Neural progenitor cell (in vitro differentiated cells): ENCODE data around the gene FBLN2. TPM values are rescaled to one million over a fixed set of nuclear protein-coding genes. Genes with fewer than 3 reads are reported as not detected.
A peak's percentile ranks its signal among the peaks of the same experiment; 100 is the strongest.

Experiments used
- DNase-seq: peaks from one replicate; pipeline ENCODE4 v3.0.0-alpha.2; 2016; ENCODE audit warnings: low spot score
- H2AFZ ChIP-seq: fragments of 200-600 bp; sonication (generic); replicated peaks from 2 replicates; pipeline ENCODE4 v1.6.1; 2016; ENCODE audit warnings: antibody characterized with exemption
- H3F3A ChIP-seq: fragments of 200-600 bp; sonication (generic); 2 replicates; pipeline ENCODE4 v1.6.1; 2016; ENCODE audit warnings: antibody characterized with exemption, low read depth
- H3K27ac ChIP-seq: fragments of 200-600 bp; sonication (generic); 2 replicates; pipeline ENCODE4 v1.5.1; 2016; ENCODE audit warnings: mild to moderate bottlenecking
- H3K27me3 ChIP-seq: fragments of 200-600 bp; sonication (generic); 2 replicates; pipeline ENCODE4 v1.6.1; 2016; ENCODE audit warnings: mild to moderate bottlenecking, moderate library complexity
- H3K36me3 ChIP-seq: fragments of 200-600 bp; sonication (generic); 2 replicates; pipeline ENCODE4 v1.5.1; 2016
- H3K4me1 ChIP-seq: fragments of 200-600 bp; sonication (generic); 2 replicates; pipeline ENCODE4 v1.6.1; 2016; ENCODE audit warnings: mixed run types
- H3K4me2 ChIP-seq: fragments of 200-600 bp; sonication (generic); 2 replicates; pipeline ENCODE4 v1.6.1; 2016
- H3K4me3 ChIP-seq: fragments of 200-600 bp; sonication (generic); 2 replicates; pipeline ENCODE4 v1.5.1; 2016
- H3K79me2 ChIP-seq: fragments of 200-600 bp; sonication (generic); 2 replicates; pipeline ENCODE4 v1.6.1; 2016; ENCODE audit warnings: low read depth
- H3K9ac ChIP-seq: fragments of 200-600 bp; sonication (generic); 2 replicates; pipeline ENCODE4 v1.6.1; 2016
- H3K9me3 ChIP-seq: fragments of 200-600 bp; sonication (generic); 2 replicates; pipeline ENCODE4 v1.5.1; 2016; ENCODE audit warnings: low read depth
- H4K20me1 ChIP-seq: fragments of 200-600 bp; sonication (generic); 2 replicates; pipeline ENCODE4 v1.6.1; 2016; ENCODE audit warnings: low read depth
- H3K27ac Mint-ChIP-seq: 3 replicates; pipeline ENCODE4 v1.8.0; 2021; ENCODE audit warnings: mixed read lengths
- H3K27me3 Mint-ChIP-seq: 2 replicates; pipeline ENCODE4 v1.8.0; 2022; ENCODE audit warnings: low read depth, mild to moderate bottlenecking, inconsistent platforms, moderate library complexity, mixed read lengths; ENCODE audit not compliant: insufficient read depth
- H3K36me3 Mint-ChIP-seq: 3 replicates; pipeline ENCODE4 v1.8.0; 2021; ENCODE audit warnings: mixed read lengths
- H3K4me1 Mint-ChIP-seq: 3 replicates; pipeline ENCODE4 v1.8.0; 2021; ENCODE audit warnings: mixed read lengths
- H3K4me3 Mint-ChIP-seq: 3 replicates; pipeline ENCODE4 v1.8.0; 2021; ENCODE audit warnings: mild to moderate bottlenecking, moderate library complexity, mixed read lengths
- H3K9me3 Mint-ChIP-seq: 3 replicates; pipeline ENCODE4 v1.8.0; 2020; ENCODE audit warnings: mixed read lengths
- CTCF ChIP-seq: fragments of 200-600 bp; sonication (generic); IDR thresholded peaks from 2 replicates; pipeline ENCODE4 v1.5.1; 2017; ENCODE audit warnings: antibody characterized with exemption, mild to moderate bottlenecking
- EZH2 ChIP-seq: fragments of 200-600 bp; sonication (generic); IDR thresholded peaks from 2 replicates; pipeline ENCODE4 v1.6.1; 2017; ENCODE audit warnings: antibody characterized with exemption, mild to moderate bottlenecking, moderate library complexity
- EZH2phosphoT487 ChIP-seq: fragments of 200-600 bp; sonication (generic); IDR thresholded peaks from 2 replicates; pipeline ENCODE4 v1.6.1; 2017; ENCODE audit warnings: antibody characterized with exemption
- total RNA-seq: library from RNA; depleted of rRNA; stranded (reverse); fragments of >200 nt; gene quantifications from 2 replicates; pipeline ENCODE4 v1.2.3, GENCODE V29; 2015; ENCODE audit warnings: low replicate concordance

The FBLN2 gene
- total RNA-seq, 1 donor from 2014 or later, result 15.9 TPM

GRCh38 chr3:13574083-13574797 lies 25.3 kb downstream of the FBLN2 start:
- H3K9me3 Mint-ChIP-seq, result no peaks in the 10 kb centered on the region
- peaks cover 4% of the 10 kb centered on the region for H3K27me3 Mint-ChIP-seq
- Histone ChIP-seq H3K4me2 (no peak overlapping the region), H3K4me1 (peaks cover 17% of the 10 kb centered on the region), H3K79me2 (no peaks in the 10 kb centered on the region), H3F3A (no peaks in the 10 kb centered on the region), H4K20me1 (no peaks in the 10 kb centered on the region), H3K27me3 (no peaks in the 10 kb centered on the region), H3K9ac (no peak overlapping the region), H3K36me3 (no peaks in the 10 kb centered on the region), H3K9me3 (no peaks in the 10 kb centered on the region), H2AFZ (no peak overlapping the region), H3K4me3 (no peak overlapping the region), H3K27ac (no peak overlapping the region)
- H3K4me3 Mint-ChIP-seq, result peak overlapping the region; percentile 13
- DNase-seq, result no peak
- peaks cover 42% of the 10 kb centered on the region for H3K4me1 Mint-ChIP-seq
- TF ChIP-seq EZH2, result no peak
- no peak for TF ChIP-seq CTCF
- no peak for TF ChIP-seq EZH2phosphoT487
- H3K27ac Mint-ChIP-seq, result peak overlapping the region; percentile 90
- no peaks in the 10 kb centered on the region for H3K36me3 Mint-ChIP-seq

GRCh38 chr3:13574798-13575451 lies 26.0 kb downstream of the FBLN2 start:
- Mint-ChIP-seq H3K27me3 (peaks cover 4% of the 10 kb centered on the region), H3K27ac (peak overlapping the region; percentile 90), H3K9me3 (no peaks in the 10 kb centered on the region), H3K4me3 (peak overlapping the region; percentile 58), H3K4me1 (peaks cover 40% of the 10 kb centered on the region), H3K36me3 (no peaks in the 10 kb centered on the region)
- Histone ChIP-seq H3K4me2 (peak overlapping the region; percentile 24), H2AFZ (no peak overlapping the region), H3K4me1 (peaks cover 17% of the 10 kb centered on the region), H3K9ac (no peak overlapping the region), H3K79me2 (no peaks in the 10 kb centered on the region), H3F3A (no peaks in the 10 kb centered on the region), H3K36me3 (no peaks in the 10 kb centered on the region), H3K4me3 (no peak overlapping the region), H3K9me3 (no peaks in the 10 kb centered on the region), H3K27ac (no peak overlapping the region), H3K27me3 (no peaks in the 10 kb centered on the region), H4K20me1 (no peaks in the 10 kb centered on the region)
- TF ChIP-seq CTCF, result no peak
- no peak for TF ChIP-seq EZH2phosphoT487
- TF ChIP-seq EZH2, result no peak
- peak; percentile 24 for DNase-seq

GRCh38 chr3:13575459-13576061 lies 26.6 kb downstream of the FBLN2 start:
- no peaks in the 10 kb centered on the region for H3K9me3 ChIP-seq
- no peaks in the 10 kb centered on the region for H3K36me3 ChIP-seq
- H3K4me2 ChIP-seq, result no peak overlapping the region
- no peaks in the 10 kb centered on the region for H3K27me3 ChIP-seq
- no peak for DNase-seq
- Mint-ChIP-seq H3K27ac (peak overlapping the region; percentile 90), H3K27me3 (peaks cover 4% of the 10 kb centered on the region), H3K4me3 (peak overlapping the region; percentile 58), H3K36me3 (no peaks in the 10 kb centered on the region), H3K4me1 (peaks cover 45% of the 10 kb centered on the region), H3K9me3 (no peaks in the 10 kb centered on the region)
- H3K79me2 ChIP-seq, result no peaks in the 10 kb centered on the region
- no peak overlapping the region for H2AFZ ChIP-seq
- H4K20me1 ChIP-seq, result no peaks in the 10 kb centered on the region
- no peaks in the 10 kb centered on the region for H3F3A ChIP-seq
- no peak overlapping the region for H3K27ac ChIP-seq
- no peak overlapping the region for H3K9ac ChIP-seq
- no peak overlapping the region for H3K4me3 ChIP-seq
- no peak for TF ChIP-seq EZH2phosphoT487
- TF ChIP-seq CTCF, result no peak
- TF ChIP-seq EZH2, result no peak
- peaks cover 17% of the 10 kb centered on the region for H3K4me1 ChIP-seq
